Neural progenitor cell (in vitro differentiated cells): ENCODE measurements around the gene ZNF689. TPM values are rescaled to one million over a fixed set of nuclear protein-coding genes. Genes with fewer than 3 reads are reported as not detected.

ENCODE experiments used
- DNase-seq: peaks from one replicate; pipeline ENCODE4 v3.0.0-alpha.2; 2016; ENCODE audit warnings: low spot score
- H2AFZ ChIP-seq: fragments of 200-600 bp; sonication (generic); replicated peaks from 2 replicates; pipeline ENCODE4 v1.6.1; 2016; ENCODE audit warnings: antibody characterized with exemption
- H3F3A ChIP-seq: fragments of 200-600 bp; sonication (generic); 2 replicates; pipeline ENCODE4 v1.6.1; 2016; ENCODE audit warnings: antibody characterized with exemption, low read depth
- H3K27ac ChIP-seq: fragments of 200-600 bp; sonication (generic); 2 replicates; pipeline ENCODE4 v1.5.1; 2016; ENCODE audit warnings: mild to moderate bottlenecking
- H3K27me3 ChIP-seq: fragments of 200-600 bp; sonication (generic); 2 replicates; pipeline ENCODE4 v1.6.1; 2016; ENCODE audit warnings: mild to moderate bottlenecking, moderate library complexity
- H3K36me3 ChIP-seq: fragments of 200-600 bp; sonication (generic); 2 replicates; pipeline ENCODE4 v1.5.1; 2016
- H3K4me1 ChIP-seq: fragments of 200-600 bp; sonication (generic); 2 replicates; pipeline ENCODE4 v1.6.1; 2016; ENCODE audit warnings: mixed run types
- H3K4me2 ChIP-seq: fragments of 200-600 bp; sonication (generic); 2 replicates; pipeline ENCODE4 v1.6.1; 2016
- H3K4me3 ChIP-seq: fragments of 200-600 bp; sonication (generic); 2 replicates; pipeline ENCODE4 v1.5.1; 2016
- H3K79me2 ChIP-seq: fragments of 200-600 bp; sonication (generic); 2 replicates; pipeline ENCODE4 v1.6.1; 2016; ENCODE audit warnings: low read depth
- H3K9ac ChIP-seq: fragments of 200-600 bp; sonication (generic); 2 replicates; pipeline ENCODE4 v1.6.1; 2016
- H3K9me3 ChIP-seq: fragments of 200-600 bp; sonication (generic); 2 replicates; pipeline ENCODE4 v1.5.1; 2016; ENCODE audit warnings: low read depth
- H4K20me1 ChIP-seq: fragments of 200-600 bp; sonication (generic); 2 replicates; pipeline ENCODE4 v1.6.1; 2016; ENCODE audit warnings: low read depth
- H3K27ac Mint-ChIP-seq: 3 replicates; pipeline ENCODE4 v1.8.0; 2021; ENCODE audit warnings: mixed read lengths
- H3K27me3 Mint-ChIP-seq: 2 replicates; pipeline ENCODE4 v1.8.0; 2022; ENCODE audit warnings: low read depth, mild to moderate bottlenecking, inconsistent platforms, moderate library complexity, mixed read lengths; ENCODE audit not compliant: insufficient read depth
- H3K36me3 Mint-ChIP-seq: 3 replicates; pipeline ENCODE4 v1.8.0; 2021; ENCODE audit warnings: mixed read lengths
- H3K4me1 Mint-ChIP-seq: 3 replicates; pipeline ENCODE4 v1.8.0; 2021; ENCODE audit warnings: mixed read lengths
- H3K4me3 Mint-ChIP-seq: 3 replicates; pipeline ENCODE4 v1.8.0; 2021; ENCODE audit warnings: mild to moderate bottlenecking, moderate library complexity, mixed read lengths
- H3K9me3 Mint-ChIP-seq: 3 replicates; pipeline ENCODE4 v1.8.0; 2020; ENCODE audit warnings: mixed read lengths
- CTCF ChIP-seq: fragments of 200-600 bp; sonication (generic); IDR thresholded peaks from 2 replicates; pipeline ENCODE4 v1.5.1; 2017; ENCODE audit warnings: antibody characterized with exemption, mild to moderate bottlenecking
- EZH2 ChIP-seq: fragments of 200-600 bp; sonication (generic); IDR thresholded peaks from 2 replicates; pipeline ENCODE4 v1.6.1; 2017; ENCODE audit warnings: antibody characterized with exemption, mild to moderate bottlenecking, moderate library complexity
- EZH2phosphoT487 ChIP-seq: fragments of 200-600 bp; sonication (generic); IDR thresholded peaks from 2 replicates; pipeline ENCODE4 v1.6.1; 2017; ENCODE audit warnings: antibody characterized with exemption
- total RNA-seq: library from RNA; depleted of rRNA; stranded (reverse); fragments of >200 nt; gene quantifications from 2 replicates; pipeline ENCODE4 v1.2.3, GENCODE V29; 2015; ENCODE audit warnings: low replicate concordance

ZNF689 gene
- total RNA-seq, 1 donor from 2014 or later = 9.2 TPM

DNA sequence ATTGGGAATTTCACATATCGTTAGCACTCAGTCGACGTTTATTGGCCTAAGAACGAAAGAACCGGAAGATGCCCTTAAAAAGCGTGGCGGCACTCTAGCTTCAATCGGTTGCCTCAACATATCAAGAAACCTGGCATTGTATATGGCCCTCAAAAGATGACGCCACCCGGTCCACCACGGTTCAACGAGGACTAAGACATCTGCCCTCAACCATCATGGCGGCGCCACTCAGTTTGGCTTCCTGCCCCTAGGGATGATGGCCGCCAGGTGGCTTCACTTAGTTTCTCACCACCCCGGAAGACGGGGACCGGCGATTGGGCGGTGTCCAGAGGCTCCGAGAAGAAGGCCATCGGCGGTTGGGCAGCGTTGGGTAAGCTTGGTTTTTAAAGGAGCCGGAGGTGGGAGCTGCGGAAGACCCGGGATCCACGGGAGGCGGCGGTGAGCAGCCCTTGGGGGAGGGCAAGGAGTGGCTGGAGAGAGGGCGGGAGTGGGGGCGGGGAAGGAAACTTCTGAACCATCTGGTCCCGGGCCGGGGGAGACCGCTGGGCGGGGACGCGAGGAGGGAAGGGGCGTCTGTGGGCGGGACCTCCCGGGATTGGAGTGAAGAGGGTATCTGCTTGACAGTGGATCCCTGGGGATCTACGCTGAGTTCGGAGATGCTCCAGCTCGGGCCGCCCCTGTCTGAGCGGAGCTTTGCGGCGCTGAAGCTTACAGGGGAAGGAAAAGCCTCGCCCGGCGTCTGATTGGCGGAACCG is 40.4 kb upstream of the ZNF689 start, which contains the start of gene PRR14:
TSS of gene PRR14 (plus strand) at position 592 of the 755 bp plus-strand sequence. CDS start 686 bp downstream, outside the sequence.
- Histone ChIP-seq H3K27ac (peak within 1 kb of the TSS; percentile 71), H3K27me3 (peaks cover 23% of the 10 kb centered on the region), H3K9me3 (no peaks in the 10 kb centered on the region), H3K79me2 (peaks cover 10% of the 10 kb centered on the region), H3K4me1 (peaks cover 4% of the 10 kb centered on the region), H3F3A (peaks cover 20% of the 10 kb centered on the region), H3K36me3 (no peaks in the 10 kb centered on the region), H2AFZ (peak within 1 kb of the TSS; percentile 71), H3K4me3 (peak within 1 kb of the TSS; percentile 72), H4K20me1 (no peaks in the 10 kb centered on the region), H3K9ac (peak within 1 kb of the TSS; percentile 51), H3K4me2 (peak within 1 kb of the TSS; percentile 80)
- peak; percentile 99 for DNase-seq
- H3K27me3 Mint-ChIP-seq = peaks cover 9% of the 10 kb centered on the region
- H3K36me3 Mint-ChIP-seq = peaks cover 8% of the 10 kb centered on the region
- H3K9me3 Mint-ChIP-seq = no peaks in the 10 kb centered on the region
- peak within 1 kb of the TSS; percentile 97 for H3K4me3 Mint-ChIP-seq
- peak within 1 kb of the TSS; percentile 96 for H3K27ac Mint-ChIP-seq
- H3K4me1 Mint-ChIP-seq = peaks cover 19% of the 10 kb centered on the region
- TF ChIP-seq CTCF (peak; percentile 28), EZH2 (no peak)

GRCh38 chr16:30649725-30650368 is 39.7 kb upstream of the ZNF689 start:
- Histone ChIP-seq H3K36me3 (no peaks in the 10 kb centered on the region), H4K20me1 (no peaks in the 10 kb centered on the region), H3F3A (peaks cover 20% of the 10 kb centered on the region), H3K27ac (no peak overlapping the region), H3K9ac (no peak overlapping the region), H3K79me2 (peaks cover 10% of the 10 kb centered on the region), H2AFZ (peak overlapping the region; percentile 60), H3K4me3 (no peak overlapping the region), H3K9me3 (no peaks in the 10 kb centered on the region), H3K4me2 (no peak overlapping the region), H3K27me3 (peaks cover 30% of the 10 kb centered on the region), H3K4me1 (peaks cover 4% of the 10 kb centered on the region)
- no peaks in the 10 kb centered on the region for H3K9me3 Mint-ChIP-seq
- peaks cover 19% of the 10 kb centered on the region for H3K4me1 Mint-ChIP-seq
- peaks cover 9% of the 10 kb centered on the region for H3K27me3 Mint-ChIP-seq
- peak overlapping the region; percentile 97 for H3K4me3 Mint-ChIP-seq
- no peak for TF ChIP-seq EZH2phosphoT487
- TF ChIP-seq EZH2 = no peak
- TF ChIP-seq CTCF = no peak
- peak overlapping the region; percentile 96 for H3K27ac Mint-ChIP-seq
- H3K36me3 Mint-ChIP-seq = peaks cover 5% of the 10 kb centered on the region
- no peak for DNase-seq

GRCh38 chr16:30647274-30647571 is 37.0 kb upstream of the ZNF689 start:
- H3K27me3 ChIP-seq = peaks cover 46% of the 10 kb centered on the region
- DNase-seq = no peak
- peaks cover 10% of the 10 kb centered on the region for H3K27me3 Mint-ChIP-seq
- no peaks in the 10 kb centered on the region for H3K9me3 Mint-ChIP-seq
- H3K36me3 Mint-ChIP-seq = no peaks in the 10 kb centered on the region
- H3K4me3 Mint-ChIP-seq = no peak overlapping the region
- peaks cover 10% of the 10 kb centered on the region for H3K4me1 Mint-ChIP-seq
- H3K79me2 ChIP-seq = peaks cover 6% of the 10 kb centered on the region
- TF ChIP-seq EZH2 = no peak
- TF ChIP-seq CTCF = no peak
- no peak for TF ChIP-seq EZH2phosphoT487
- H3K9me3 ChIP-seq = no peaks in the 10 kb centered on the region
- H3K27ac ChIP-seq = no peak overlapping the region
- no peak overlapping the region for H3K4me3 ChIP-seq
- no peaks in the 10 kb centered on the region for H3K36me3 ChIP-seq
- no peak overlapping the region for H2AFZ ChIP-seq
- peaks cover 4% of the 10 kb centered on the region for H3K4me1 ChIP-seq
- H4K20me1 ChIP-seq = no peaks in the 10 kb centered on the region
- no peak overlapping the region for H3K27ac Mint-ChIP-seq
- H3K4me2 ChIP-seq = no peak overlapping the region
- no peak overlapping the region for H3K9ac ChIP-seq
- H3F3A ChIP-seq = peaks cover 20% of the 10 kb centered on the region
